ENCODE measurements around the gene MYOM1.

- TF ChIP-seq CTCF (IDR thresholded peaks at IDR 0.05; ENCODE audit: extremely low read depth in 1 of 2, insufficient read depth in 1 of 2, low read depth in 1 of 2, low read length in 2 of 2) (no peak), POLR2A (IDR thresholded peaks at IDR 0.05; ENCODE audit: low read depth, low read length) (no peak), MYC (IDR thresholded peaks at IDR 0.05; ENCODE audit: low read depth, low read length) (no peak)
Observed at GRCh38 chr18:3095921-3096320, 123.8 kb downstream of the MYOM1 start.
